SK-N-SH treated with all-trans-retinoic acid at 6 μM for 48 hours (cell line): ENCODE results near the gene GFM2.

ENCODE experiments used
- ATAC-seq: fragments of 200-7000 bp; cut with Tn5 transposase; 3 replicates; pipeline ENCODE4 v1.9.1; 2020; ENCODE audit warnings: mild to moderate bottlenecking, moderate library complexity
- ARNTL ChIP-seq: fragments of 450-650 bp; formaldehyde crosslinking; IDR thresholded peaks from 2 replicates; pipeline ENCODE4 v1.5.0; 2020; ENCODE audit warnings: low read depth, mild to moderate bottlenecking, moderate library complexity, borderline replicate concordance
- BACH2 ChIP-seq: fragments of 250-450 bp; sonication (Bioruptor Pico); IDR thresholded peaks from 2 replicates; pipeline ENCODE4 v1.9.0; 2021; ENCODE audit warnings: mild to moderate bottlenecking, borderline replicate concordance
- CREB5 ChIP-seq: fragments of 250-450 bp; sonication (Bioruptor Pico); IDR thresholded peaks from 2 replicates; pipeline ENCODE4 v1.5.1; 2020; ENCODE audit warnings: low read depth, mild to moderate bottlenecking, moderate library complexity
- CSDC2 ChIP-seq: fragments of 250-450 bp; sonication (Bioruptor Pico); IDR thresholded peaks from 2 replicates; pipeline ENCODE4 v1.5.0; 2020; ENCODE audit warnings: mild to moderate bottlenecking, moderate library complexity
- CSRNP3 ChIP-seq: fragments of 250-450 bp; sonication (Bioruptor Pico); IDR thresholded peaks from 2 replicates; pipeline ENCODE4 v1.5.1; 2021; ENCODE audit warnings: mild to moderate bottlenecking, moderate library complexity
- ESRRG ChIP-seq: fragments of 250-450 bp; sonication (Bioruptor Pico); IDR thresholded peaks from 2 replicates; pipeline ENCODE4 v1.6.1; 2021; ENCODE audit warnings: mild to moderate bottlenecking
- GLIS3 ChIP-seq: fragments of 250-450 bp; sonication (Bioruptor Pico); IDR thresholded peaks from 2 replicates; pipeline ENCODE4 v1.5.0; 2020; ENCODE audit warnings: mild to moderate bottlenecking, moderate library complexity
- ISL1 ChIP-seq: fragments of 250-450 bp; sonication (Bioruptor Pico); IDR thresholded peaks from 2 replicates; pipeline ENCODE4 v2.1.2; 2022; ENCODE audit warnings: mild to moderate bottlenecking, moderate library complexity
- OSR1 ChIP-seq: fragments of 250-450 bp; sonication (Bioruptor Pico); IDR thresholded peaks from 2 replicates; pipeline ENCODE4 v1.8.0; 2022; ENCODE audit warnings: moderate library complexity, mild to moderate bottlenecking, inconsistent platforms
- PATZ1 ChIP-seq: fragments of 250-450 bp; sonication (Bioruptor Pico); IDR thresholded peaks from 2 replicates; pipeline ENCODE4 v1.8.0; 2020; ENCODE audit warnings: mild to moderate bottlenecking, moderate library complexity, borderline replicate concordance
- POU6F1 ChIP-seq: fragments of 250-450 bp; sonication (Bioruptor Pico); IDR thresholded peaks from 2 replicates; pipeline ENCODE4 v1.8.0; 2021; ENCODE audit warnings: low read depth, mild to moderate bottlenecking, moderate library complexity, borderline replicate concordance
- PPARA ChIP-seq: fragments of 250-450 bp; sonication (Bioruptor Pico); IDR thresholded peaks from 2 replicates; pipeline ENCODE4 v1.5.0; 2020; ENCODE audit warnings: mild to moderate bottlenecking, borderline replicate concordance
- RARB ChIP-seq: fragments of 250-450 bp; sonication (Bioruptor Pico); IDR thresholded peaks from 2 replicates; pipeline ENCODE4 v1.8.0; 2021; ENCODE audit warnings: mild to moderate bottlenecking, moderate library complexity
- SNAI2 ChIP-seq: fragments of 250-450 bp; sonication (Bioruptor Pico); IDR thresholded peaks from 2 replicates; pipeline ENCODE4 v1.5.0; 2020; ENCODE audit warnings: mild to moderate bottlenecking, moderate library complexity
- TCF4 ChIP-seq: fragments of 250-450 bp; sonication (Bioruptor Pico); IDR thresholded peaks from 2 replicates; pipeline ENCODE4 v1.8.0; 2021; ENCODE audit warnings: mild to moderate bottlenecking, moderate library complexity, borderline replicate concordance
- TOX ChIP-seq: fragments of 250-450 bp; sonication (Bioruptor Pico); IDR thresholded peaks from 2 replicates; pipeline ENCODE4 v1.8.0; 2021; ENCODE audit warnings: mild to moderate bottlenecking, moderate library complexity, borderline replicate concordance
- TSHZ2 ChIP-seq: fragments of 250-450 bp; sonication (Bioruptor Pico); IDR thresholded peaks from 2 replicates; pipeline ENCODE4 v1.5.0; 2020; ENCODE audit warnings: mild to moderate bottlenecking, moderate library complexity
- ZC3H10 ChIP-seq: fragments of 250-450 bp; sonication (Bioruptor Pico); IDR thresholded peaks from 2 replicates; pipeline ENCODE4 v1.5.1; 2021; ENCODE audit warnings: mild to moderate bottlenecking, moderate library complexity
- ZFP3 ChIP-seq: fragments of 250-450 bp; sonication (Bioruptor Pico); IDR thresholded peaks from 2 replicates; pipeline ENCODE4 v1.5.0; 2020; ENCODE audit warnings: mild to moderate bottlenecking, moderate library complexity
- ZFP30 ChIP-seq: fragments of 450-650 bp; formaldehyde crosslinking; IDR thresholded peaks from 2 replicates; pipeline ENCODE4 v1.5.0; 2022; ENCODE audit warnings: mild to moderate bottlenecking, moderate library complexity
- ZNF565 ChIP-seq: fragments of 450-650 bp; formaldehyde crosslinking; conservative IDR thresholded peaks from 2 replicates; pipeline ENCODE4 v1.5.0; 2020; ENCODE audit warnings: low read depth, mild to moderate bottlenecking, moderate library complexity
- ZNF70 ChIP-seq: fragments of 450-650 bp; formaldehyde crosslinking; IDR thresholded peaks from 2 replicates; pipeline ENCODE4 v1.5.0; 2020; ENCODE audit warnings: mild to moderate bottlenecking, moderate library complexity
- ZNF8 ChIP-seq: fragments of 450-650 bp; formaldehyde crosslinking; IDR thresholded peaks from 2 replicates; pipeline ENCODE4 v1.5.0; 2020; ENCODE audit warnings: mild to moderate bottlenecking, moderate library complexity

Gene GFM2

GRCh38 chr5:74765929-74766328, 988 bp downstream of the GFM2 start:
- no peak for ATAC-seq
- TF ChIP-seq ZC3H10 (CRISPR knock-in tag) (no peak), ARNTL (CRISPR knock-in tag) (no peak), TCF4 (CRISPR knock-in tag) (no peak), PPARA (CRISPR knock-in tag) (no peak), TOX (CRISPR knock-in tag) (no peak), SNAI2 (CRISPR knock-in tag) (no peak)

GRCh38 chr5:74765201-74765600, 1.7 kb downstream of the GFM2 start:
- no peak for ATAC-seq
- TF ChIP-seq CSDC2 (CRISPR knock-in tag) (no peak), ZFP30 (CRISPR knock-in tag) (no peak), GLIS3 (CRISPR knock-in tag) (no peak), OSR1 (CRISPR knock-in tag) (no peak), ISL1 (CRISPR knock-in tag) (no peak), ARNTL (CRISPR knock-in tag) (no peak), ZNF565 (CRISPR knock-in tag) (no peak), PATZ1 (CRISPR knock-in tag) (no peak), ESRRG (CRISPR knock-in tag) (no peak)

- TF ChIP-seq TCF4 (CRISPR knock-in tag) (no peak), ARNTL (CRISPR knock-in tag) (no peak), GLIS3 (CRISPR knock-in tag) (no peak), ZNF565 (CRISPR knock-in tag) (no peak), RARB (CRISPR knock-in tag) (no peak), CSRNP3 (CRISPR knock-in tag) (no peak), PPARA (CRISPR knock-in tag) (no peak), ZNF70 (CRISPR knock-in tag) (no peak), POU6F1 (CRISPR knock-in tag) (no peak), ISL1 (CRISPR knock-in tag) (no peak), BACH2 (no peak), TOX (CRISPR knock-in tag) (no peak), ZC3H10 (CRISPR knock-in tag) (no peak), OSR1 (CRISPR knock-in tag) (no peak), ESRRG (CRISPR knock-in tag) (no peak), ZNF8 (CRISPR knock-in tag) (no peak), TSHZ2 (CRISPR knock-in tag) (no peak), CSDC2 (CRISPR knock-in tag) (no peak)
- ATAC-seq: no peak
These were observed 3.4 kb downstream of the GFM2 start for GRCh38 chr5:74763504-74763903.

- TF ChIP-seq PPARA (CRISPR knock-in tag) (no peak), BACH2 (no peak), ISL1 (CRISPR knock-in tag) (peak; percentile 90), CREB5 (CRISPR knock-in tag) (0 out of 2 replicates have a peak, but pooled peaks have one; percentile 55), ZFP3 (CRISPR knock-in tag) (peak; percentile 51; the same call in 1 of the 2 replicates)
- peak; percentile 67 for ATAC-seq
These were observed 4.3 kb downstream of the GFM2 start for GRCh38 chr5:74762599-74762998.
